HUDEP-2 (cell line): ENCODE results near the gene TBC1D17.
"Not testable (repeated sequence)": the region's sequence is repeated elsewhere in the genome, so short reads cannot be mapped to it uniquely, and the experiment has no call there.

Experiments used
- DNase-seq, 76 experiments: peaks; one replicate each; lab custom pipeline; 2025; ENCODE audit not compliant: unreplicated experiment in 76 of 76; lab: John Stamatoyannopoulos, UW

Gene TBC1D17

GRCh38 chr19:49916839-49917733, 39.6 kb downstream of the TBC1D17 start:
- no peak for DNase-seq

GRCh38 chr19:49918089-49918488, 40.6 kb downstream of the TBC1D17 start:
- no peak for DNase-seq

- no peak for DNase-seq
Observed at GRCh38 chr19:49920624-49921363, 43.3 kb downstream of the TBC1D17 start.

- peak in 1 of 76 experiments; percentile 19 for DNase-seq
Observed at GRCh38 chr19:49921871-49922795, 44.6 kb downstream of the TBC1D17 start.

- no peak for DNase-seq
Observed at GRCh38 chr19:49923055-49924003, 45.8 kb downstream of the TBC1D17 start.

GRCh38 chr19:49924004-49924880, 46.7 kb downstream of the TBC1D17 start:
- no peak for DNase-seq

- not testable (repeated sequence) for DNase-seq
Observed at GRCh38 chr19:49924881-49925210, 47.3 kb downstream of the TBC1D17 start.

GRCh38 chr19:49925486-49925885, 48.0 kb downstream of the TBC1D17 start:
- DNase-seq: no peak

GRCh38 chr19:49926515-49926914, 49.0 kb downstream of the TBC1D17 start:
- peak in 22 of 76 experiments; percentile 12 to 45 (median 29) for DNase-seq

GRCh38 chr19:49927526-49928264, 50.2 kb downstream of the TBC1D17 start:
- no peak for DNase-seq

GRCh38 chr19:49929121-49929610, 51.7 kb downstream of the TBC1D17 start, which contains the start of the genes ATF5 and NUP62:
Gene ATF5 (plus strand): TSS chr19:49929205. CDS start chr19:49930851, 1,646 bp downstream.
Gene NUP62 (minus strand): TSS chr19:49929504. CDS start chr19:49909807, 19,697 bp downstream.
- peak in 75 of 76 experiments; percentile 60 to 100 (median 92) for DNase-seq

- peak; percentile 37 to 100 (median 98) for DNase-seq
Observed at GRCh38 chr19:49929611-49930482, 52.3 kb downstream of the TBC1D17 start.

GRCh38 chr19:49930483-49931011, 53.0 kb downstream of the TBC1D17 start:
- peak in 17 of 76 experiments; percentile 6 to 46 (median 20) for DNase-seq

GRCh38 chr19:49931293-49932040, 54.0 kb downstream of the TBC1D17 start:
- DNase-seq: no peak

GRCh38 chr19:49932041-49932451, 54.5 kb downstream of the TBC1D17 start:
- no peak for DNase-seq

- no peak for DNase-seq
Observed at GRCh38 chr19:49932731-49933131, 55.2 kb downstream of the TBC1D17 start.
